Measurements from ENCODE around the gene LRRTM4. TPM values are rescaled to one million over a fixed set of nuclear protein-coding genes. Genes with fewer than 3 reads are reported as not detected.

The LRRTM4 gene
- total RNA-seq, 1 experiment from 2014 or later: 0.13 TPM

GRCh38 chr2:76930056-76930744 lies 592.0 kb downstream of the LRRTM4 start:
- no peak for DNase-seq (ENCODE audit: low spot score)
- intact Hi-C loops (cut with micrococcal nuclease; ENCODE audit: unreplicated experiment): no loop called here
- no peaks in the 10 kb centered on the region for H3K36me3 ChIP-seq (ENCODE audit: insufficient read depth, low read length, poor library complexity, severe bottlenecking)
- ChIA-PET POLR2A (ENCODE audit: low non-redundant PET) (no interaction called here), CTCF (no interaction called here)
- H3K27ac ChIP-seq (ENCODE audit: low read depth, low read length, poor library complexity, severe bottlenecking): no peak overlapping the region
- no TSS peak for BruUV-seq (replicated peaks)
- no peaks in the 10 kb centered on the region for H3K27me3 ChIP-seq (replicated peaks; ENCODE audit: insufficient read depth, low read depth, low read length, poor library complexity)
- no peaks in the 10 kb centered on the region for H3K4me1 ChIP-seq (ENCODE audit: insufficient read depth, low read length, poor library complexity, severe bottlenecking)
- no peaks in the 10 kb centered on the region for H3K9me3 ChIP-seq (ENCODE audit: low read depth, low read length, poor library complexity, severe bottlenecking)
- H3K4me3 ChIP-seq (ENCODE audit: low read depth, low read length, poor library complexity, severe bottlenecking): no peak overlapping the region
- no peak for TF ChIP-seq CTCF (conservative IDR thresholded peaks at IDR 0.05; ENCODE audit: low read depth, low read length)
- TF ChIP-seq EZH2 (IDR thresholded peaks at IDR 0.05; ENCODE audit: borderline replicate concordance, low read depth, low read length, poor library complexity, severe bottlenecking): no peak

DNA sequence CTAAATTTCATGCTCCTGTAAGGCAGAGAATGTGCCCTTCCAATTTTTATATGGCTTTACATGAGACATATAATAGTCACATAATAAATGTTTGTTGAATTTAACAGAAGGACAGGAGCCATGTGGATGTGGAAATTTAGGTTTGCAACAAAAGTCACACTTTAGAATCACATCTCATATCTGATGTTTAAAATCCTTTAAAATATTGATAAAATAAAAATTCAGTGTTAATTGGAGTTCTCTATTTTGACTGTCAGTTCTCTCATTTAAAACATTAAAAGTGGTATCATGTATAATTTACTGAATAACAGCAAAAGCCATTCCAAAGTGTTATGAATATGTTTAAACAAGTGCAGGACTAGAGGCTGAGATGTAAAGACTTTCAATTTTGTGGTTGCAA lies 594.1 kb downstream of the LRRTM4 start:
- H3K4me3 ChIP-seq (ENCODE audit: low read depth, low read length, poor library complexity, severe bottlenecking): no peak overlapping the region
- no peaks in the 10 kb centered on the region for H3K9me3 ChIP-seq (ENCODE audit: low read depth, low read length, poor library complexity, severe bottlenecking)
- intact Hi-C loops (cut with micrococcal nuclease; ENCODE audit: unreplicated experiment): no loop called here
- no peaks in the 10 kb centered on the region for H3K36me3 ChIP-seq (ENCODE audit: insufficient read depth, low read length, poor library complexity, severe bottlenecking)
- ChIA-PET POLR2A (ENCODE audit: low non-redundant PET) (no interaction called here), CTCF (no interaction called here)
- H3K27ac ChIP-seq (ENCODE audit: low read depth, low read length, poor library complexity, severe bottlenecking): no peak overlapping the region
- no peaks in the 10 kb centered on the region for H3K4me1 ChIP-seq (ENCODE audit: insufficient read depth, low read length, poor library complexity, severe bottlenecking)
- no peak for TF ChIP-seq EZH2 (IDR thresholded peaks at IDR 0.05; ENCODE audit: borderline replicate concordance, low read depth, low read length, poor library complexity, severe bottlenecking)
- TF ChIP-seq CTCF (conservative IDR thresholded peaks at IDR 0.05; ENCODE audit: low read depth, low read length): no peak
- DNase-seq (ENCODE audit: low spot score): no peak
- no TSS peak for BruUV-seq (replicated peaks)
- no peaks in the 10 kb centered on the region for H3K27me3 ChIP-seq (replicated peaks; ENCODE audit: insufficient read depth, low read depth, low read length, poor library complexity)

GRCh38 chr2:76921006-76921405 lies 601.2 kb downstream of the LRRTM4 start:
- no peaks in the 10 kb centered on the region for H3K27me3 ChIP-seq (replicated peaks; ENCODE audit: insufficient read depth, low read depth, low read length, poor library complexity)
- no peaks in the 10 kb centered on the region for H3K9me3 ChIP-seq (ENCODE audit: low read depth, low read length, poor library complexity, severe bottlenecking)
- intact Hi-C loops (cut with micrococcal nuclease; ENCODE audit: unreplicated experiment): no loop called here
- no peaks in the 10 kb centered on the region for H3K4me1 ChIP-seq (ENCODE audit: insufficient read depth, low read length, poor library complexity, severe bottlenecking)
- DNase-seq (ENCODE audit: low spot score): no peak
- ChIA-PET POLR2A (ENCODE audit: low non-redundant PET) (no interaction called here), CTCF (no interaction called here)
- no peaks in the 10 kb centered on the region for H3K36me3 ChIP-seq (ENCODE audit: insufficient read depth, low read length, poor library complexity, severe bottlenecking)
- H3K27ac ChIP-seq (ENCODE audit: low read depth, low read length, poor library complexity, severe bottlenecking): no peak overlapping the region
- no peak for TF ChIP-seq EZH2 (IDR thresholded peaks at IDR 0.05; ENCODE audit: borderline replicate concordance, low read depth, low read length, poor library complexity, severe bottlenecking)
- TF ChIP-seq CTCF (conservative IDR thresholded peaks at IDR 0.05; ENCODE audit: low read depth, low read length): no peak
- no peak overlapping the region for H3K4me3 ChIP-seq (ENCODE audit: low read depth, low read length, poor library complexity, severe bottlenecking)
- BruUV-seq (replicated peaks): no TSS peak

Measured in A673 (cell line).